ENCODE measurements around the gene JMJD1C.
A peak's percentile ranks its signal among the peaks of the same experiment; 100 is the strongest.

JMJD1C gene

GRCh38 chr10:63474488-63474887 lies 8.7 kb upstream of the JMJD1C start:
- no peak for DNase-seq (ENCODE audit: extremely low read depth, insufficient read length)

GRCh38 chr10:63470928-63471327 lies 5.2 kb upstream of the JMJD1C start:
- no peak overlapping the region for H3K4me3 ChIP-seq (replicated peaks; ENCODE audit: low read depth, low read length)
- H3K27me3 ChIP-seq (replicated peaks; ENCODE audit: control insufficient read depth, insufficient read depth, low read length): no peaks in the 10 kb centered on the region
- TF ChIP-seq CTCF (IDR thresholded peaks at IDR 0.05; ENCODE audit: insufficient read depth, low read length, poor library complexity, severe bottlenecking): no peak
- no peaks in the 10 kb centered on the region for H3K36me3 ChIP-seq (ENCODE audit: control insufficient read depth, insufficient read depth, low read length)
- DNase-seq (ENCODE audit: extremely low read depth, insufficient read length): no peak

More at GRCh38 chr10:63474488-63474887, 8.7 kb upstream of the JMJD1C start:
- no peaks in the 10 kb centered on the region for H3K27me3 ChIP-seq (replicated peaks; ENCODE audit: control insufficient read depth, insufficient read depth, low read length)
- TF ChIP-seq CTCF (IDR thresholded peaks at IDR 0.05; ENCODE audit: insufficient read depth, low read length, poor library complexity, severe bottlenecking): no peak
- no peak overlapping the region for H3K4me3 ChIP-seq (replicated peaks; ENCODE audit: low read depth, low read length)
- H3K36me3 ChIP-seq (ENCODE audit: control insufficient read depth, insufficient read depth, low read length): no peaks in the 10 kb centered on the region

GRCh38 chr10:63468947-63469346 lies 3.2 kb upstream of the JMJD1C start:
- H3K36me3 ChIP-seq (ENCODE audit: control insufficient read depth, insufficient read depth, low read length): no peaks in the 10 kb centered on the region
- no peak overlapping the region for H3K4me3 ChIP-seq (replicated peaks; ENCODE audit: low read depth, low read length)
- H3K27me3 ChIP-seq (replicated peaks; ENCODE audit: control insufficient read depth, insufficient read depth, low read length): no peaks in the 10 kb centered on the region
- no peak for DNase-seq (ENCODE audit: extremely low read depth, insufficient read length)
- TF ChIP-seq CTCF (IDR thresholded peaks at IDR 0.05; ENCODE audit: insufficient read depth, low read length, poor library complexity, severe bottlenecking): no peak

- Histone ChIP-seq H3K27me3 (replicated peaks; ENCODE audit: control insufficient read depth, insufficient read depth, low read length) (no peaks in the 10 kb centered on the region), H3K36me3 (ENCODE audit: control insufficient read depth, insufficient read depth, low read length) (no peaks in the 10 kb centered on the region), H3K4me3 (replicated peaks; ENCODE audit: low read depth, low read length) (no peak overlapping the region)
- no peak for TF ChIP-seq CTCF (IDR thresholded peaks at IDR 0.05; ENCODE audit: insufficient read depth, low read length, poor library complexity, severe bottlenecking)
- no peak for DNase-seq (ENCODE audit: extremely low read depth, insufficient read length)
Measured at GRCh38 chr10:63467841-63468240, 2.1 kb upstream of the JMJD1C start.

- H3K36me3 ChIP-seq (ENCODE audit: control insufficient read depth, insufficient read depth, low read length): no peaks in the 10 kb centered on the region
- TF ChIP-seq CTCF (IDR thresholded peaks at IDR 0.05; ENCODE audit: insufficient read depth, low read length, poor library complexity, severe bottlenecking): no peak
- DNase-seq (ENCODE audit: extremely low read depth, insufficient read length): no peak
- H3K4me3 ChIP-seq (replicated peaks; ENCODE audit: low read depth, low read length): peak overlapping the region; percentile 92
- no peaks in the 10 kb centered on the region for H3K27me3 ChIP-seq (replicated peaks; ENCODE audit: control insufficient read depth, insufficient read depth, low read length)
Measured at GRCh38 chr10:63466144-63466935, 563 bp upstream of the JMJD1C start.
